HG03066 (cell line): ENCODE results near the gene GON4L.
"Not testable (repeated sequence)": the region's sequence is repeated elsewhere in the genome, so short reads cannot be mapped to it uniquely, and the experiment has no call there.

Experiments used
- ATAC-seq: cut with Tn5 transposase; IDR thresholded peaks from one replicate; pipeline ENCODE4 v1.9.1; 2021; ENCODE audit warnings: low read depth; ENCODE audit not compliant: unreplicated experiment

Gene GON4L

GRCh38 chr1:155759017-155759416 is 98.0 kb downstream of the GON4L start:
- ATAC-seq: not testable (repeated sequence)

DNA sequence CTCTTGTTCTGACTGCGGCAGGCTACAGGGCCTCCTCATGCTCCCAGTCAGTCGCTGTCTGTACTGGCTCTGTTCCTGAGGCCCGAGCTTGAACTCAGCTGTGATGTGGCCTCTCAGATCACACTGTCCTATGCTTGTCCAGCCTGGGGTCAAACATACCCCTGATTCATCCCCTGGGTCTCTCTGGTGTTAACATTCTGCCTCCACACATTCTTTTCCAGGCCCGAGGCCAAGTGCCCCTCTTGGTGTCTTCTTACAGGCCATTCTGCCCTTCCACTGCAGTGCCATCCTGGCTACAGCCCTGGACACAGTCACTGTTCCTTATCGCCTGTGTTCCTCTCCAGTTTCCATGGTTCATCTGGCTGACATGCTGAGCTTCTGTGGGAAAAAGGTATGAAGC is 108.9 kb downstream of the GON4L start:
- not testable (repeated sequence) for ATAC-seq

- ATAC-seq: not testable (repeated sequence)
These were observed 109.4 kb downstream of the GON4L start for GRCh38 chr1:155747586-155747985.

DNA sequence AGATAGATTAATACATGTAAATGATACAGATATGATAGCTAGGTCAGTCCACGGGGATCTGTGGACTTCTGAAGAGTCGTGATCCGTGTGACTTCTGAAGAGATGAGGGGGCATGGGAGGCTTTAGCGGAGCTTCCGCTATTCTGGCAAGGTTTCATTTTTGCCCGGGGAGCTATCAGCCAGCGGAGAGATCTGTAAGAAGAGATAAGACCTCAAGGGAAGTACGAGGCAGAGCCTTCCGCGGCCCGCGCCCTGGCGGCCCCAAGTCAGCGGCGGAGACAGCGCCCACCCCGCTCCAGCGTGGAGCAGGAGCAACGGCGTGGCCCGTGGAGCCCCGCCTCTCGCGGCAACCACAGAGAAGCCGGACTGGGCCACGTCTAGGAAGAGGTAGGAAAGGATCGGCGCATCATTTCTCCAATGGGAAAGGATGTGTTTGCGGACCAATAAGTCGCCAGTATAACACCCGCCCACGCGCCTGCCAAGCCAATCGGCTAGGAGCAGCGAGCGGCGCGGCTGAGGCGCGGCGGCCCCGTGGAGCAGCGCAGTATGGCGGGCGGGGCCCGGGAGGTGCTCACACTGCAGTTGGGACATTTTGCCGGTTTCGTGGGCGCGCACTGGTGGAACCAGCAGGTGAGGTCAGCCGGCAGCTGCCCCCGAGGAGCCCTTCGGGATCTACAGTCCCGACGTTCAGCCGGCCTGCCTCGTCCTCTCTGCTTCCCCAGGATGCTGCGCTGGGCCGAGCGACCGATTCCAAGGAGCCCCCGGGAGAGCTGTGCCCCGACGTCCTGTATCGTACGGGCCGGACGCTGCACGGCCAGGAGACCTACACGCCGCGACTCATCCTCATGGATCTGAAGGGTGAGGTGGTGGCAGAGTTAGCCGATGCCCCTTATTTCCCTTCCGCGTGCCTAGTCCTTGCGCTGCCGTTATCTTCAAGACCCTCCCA is 111.5 kb downstream of the GON4L start:
- peak; percentile 87 for ATAC-seq

DNA sequence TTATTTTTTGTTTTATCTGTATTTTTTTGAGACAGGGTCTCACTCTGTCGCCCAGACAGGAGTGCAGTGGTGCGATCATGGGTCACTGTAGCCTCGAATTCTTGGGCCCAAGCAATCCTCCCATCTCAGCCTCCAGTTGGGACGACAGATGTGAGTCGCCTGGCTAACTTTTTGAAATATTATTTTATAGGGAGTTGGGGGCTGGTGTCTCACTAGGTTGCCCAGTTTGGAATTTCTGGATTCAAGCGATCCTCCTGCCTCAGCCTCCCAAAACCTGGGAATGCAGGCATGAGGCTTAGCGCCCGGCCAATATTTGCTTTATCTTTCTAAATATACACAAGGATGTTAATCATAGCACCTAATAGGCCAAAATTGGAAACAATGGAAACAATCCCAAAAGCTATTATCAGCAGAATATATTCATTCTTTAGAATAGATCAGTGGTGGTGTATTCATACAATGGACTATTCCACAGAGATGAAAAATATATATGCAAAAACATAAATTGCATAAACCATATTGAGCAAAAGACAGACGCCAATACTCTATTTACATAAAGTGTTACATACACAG is 112.2 kb downstream of the GON4L start:
- no peak for ATAC-seq

DNA sequence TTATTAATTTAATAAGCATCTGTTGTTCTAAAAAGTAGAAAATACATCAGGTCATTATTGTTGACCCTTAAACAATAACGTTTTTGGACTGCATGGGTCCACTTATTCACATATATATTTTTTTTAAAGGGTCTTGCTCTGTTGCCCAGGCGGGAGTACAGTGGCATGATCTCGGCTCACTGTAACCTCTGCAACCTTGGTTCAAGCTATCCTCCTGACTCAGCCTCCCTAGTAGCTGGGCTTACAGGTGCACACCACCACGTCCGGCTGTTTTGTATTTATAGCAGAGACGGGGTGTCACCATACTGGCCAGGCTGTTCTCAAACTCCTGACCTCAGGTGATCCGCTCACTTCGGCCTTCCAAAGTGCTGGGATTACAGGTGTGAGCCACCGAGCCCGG is 115.1 kb downstream of the GON4L start:
- ATAC-seq: no peak

DNA sequence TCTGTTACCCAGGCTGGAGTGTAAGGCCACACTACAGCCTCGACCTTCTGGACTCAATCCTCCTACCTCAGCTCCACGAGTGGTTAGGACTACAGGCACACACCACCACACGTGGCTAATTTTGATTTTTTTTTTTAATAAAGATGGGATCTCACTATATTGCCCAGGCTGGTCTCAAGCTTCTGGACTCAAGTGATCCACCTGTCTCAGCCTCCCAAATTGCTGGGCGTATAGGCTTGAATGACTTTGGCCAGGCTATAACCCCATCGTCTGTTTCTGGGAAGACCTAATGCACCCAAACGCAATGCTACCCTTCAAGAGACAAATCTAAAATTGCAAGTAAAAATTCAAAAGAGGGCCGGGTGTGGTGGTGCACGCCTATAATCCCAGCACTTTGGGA is 116.0 kb downstream of the GON4L start:
- no peak for ATAC-seq

- ATAC-seq: no peak
These were observed 127.7 kb downstream of the GON4L start for GRCh38 chr1:155729031-155729898.

DNA sequence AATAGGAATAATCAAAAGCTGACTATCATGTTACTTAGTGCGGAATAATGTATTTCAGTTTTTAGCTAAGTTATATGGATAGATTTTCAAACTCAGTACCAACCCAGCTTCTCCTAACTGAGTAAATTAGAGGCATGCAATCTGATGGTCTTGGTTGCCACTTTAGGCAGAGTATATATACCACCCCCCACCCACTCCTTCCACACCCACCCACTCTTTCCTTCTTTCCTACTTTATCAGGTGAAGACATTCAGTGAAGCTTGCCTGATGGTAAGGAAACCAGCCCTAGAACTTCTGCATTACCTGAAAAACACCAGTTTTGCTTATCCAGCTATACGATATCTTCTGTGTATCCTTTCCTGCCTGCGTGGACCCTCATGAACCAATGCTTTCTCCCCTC is 131.9 kb downstream of the GON4L start:
- no peak for ATAC-seq

GRCh38 chr1:155719703-155720102 is 137.3 kb downstream of the GON4L start:
- no peak for ATAC-seq

- ATAC-seq: not testable (repeated sequence)
These were observed 138.4 kb downstream of the GON4L start for GRCh38 chr1:155718524-155719115.

DNA sequence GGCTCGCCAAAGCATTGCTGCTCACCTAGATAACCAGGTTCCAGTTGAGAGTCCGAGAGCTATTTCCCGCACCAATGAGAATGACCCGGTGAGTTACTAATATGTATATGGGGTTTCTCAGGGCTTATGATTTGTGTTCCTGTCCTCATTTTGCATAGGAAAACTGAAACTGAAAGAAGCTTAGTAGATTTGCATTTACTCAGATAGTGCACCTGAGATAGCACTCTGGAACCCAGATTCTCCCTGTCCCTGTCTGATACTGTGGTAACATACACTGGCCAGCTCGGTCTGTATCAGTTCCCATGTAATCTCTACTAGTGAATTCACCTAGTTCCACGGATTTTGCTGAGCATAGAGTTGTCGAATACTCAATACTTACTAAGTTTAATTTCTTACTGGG is 140.0 kb downstream of the GON4L start:
- no peak for ATAC-seq

DNA sequence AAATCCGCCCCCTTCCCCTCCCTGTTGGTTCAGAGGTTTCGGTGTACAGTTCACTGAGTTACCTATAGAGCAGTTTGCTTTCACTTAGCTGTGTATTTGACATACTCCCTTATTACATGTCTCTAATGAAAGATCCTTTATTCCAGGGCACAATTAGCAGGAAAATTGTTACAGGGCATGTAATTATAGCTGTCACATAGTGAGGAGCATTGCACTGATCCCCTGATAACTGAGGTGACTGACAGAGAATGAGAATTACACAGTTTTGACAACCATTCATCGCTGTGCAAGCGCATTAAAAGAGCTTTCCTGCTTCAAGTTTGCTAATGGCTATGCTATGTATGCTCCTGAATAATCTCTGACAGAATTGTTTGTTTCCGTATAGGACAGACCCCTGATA is 141.2 kb downstream of the GON4L start:
- ATAC-seq: no peak

GRCh38 chr1:155715056-155715455 is 142.0 kb downstream of the GON4L start:
- ATAC-seq: not testable (repeated sequence)

DNA sequence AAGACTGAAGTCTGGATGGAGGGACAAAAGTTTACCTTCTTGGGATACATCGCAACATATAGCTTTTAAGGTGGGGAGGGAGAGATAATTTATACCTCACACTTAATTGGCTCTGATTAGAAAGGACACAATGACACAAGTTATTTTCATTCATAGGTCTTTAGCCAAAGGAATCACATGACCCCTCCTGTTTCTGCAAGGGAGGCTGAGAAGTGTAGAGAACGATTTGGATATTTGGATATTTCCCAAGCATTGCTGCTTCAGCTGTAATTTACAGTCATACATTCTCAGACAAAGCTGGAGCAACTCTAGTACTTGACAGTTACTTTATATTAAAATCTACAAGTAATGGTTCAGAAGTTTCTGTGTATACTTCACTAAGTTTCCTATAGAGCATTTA is 143.9 kb downstream of the GON4L start:
- no peak for ATAC-seq

DNA sequence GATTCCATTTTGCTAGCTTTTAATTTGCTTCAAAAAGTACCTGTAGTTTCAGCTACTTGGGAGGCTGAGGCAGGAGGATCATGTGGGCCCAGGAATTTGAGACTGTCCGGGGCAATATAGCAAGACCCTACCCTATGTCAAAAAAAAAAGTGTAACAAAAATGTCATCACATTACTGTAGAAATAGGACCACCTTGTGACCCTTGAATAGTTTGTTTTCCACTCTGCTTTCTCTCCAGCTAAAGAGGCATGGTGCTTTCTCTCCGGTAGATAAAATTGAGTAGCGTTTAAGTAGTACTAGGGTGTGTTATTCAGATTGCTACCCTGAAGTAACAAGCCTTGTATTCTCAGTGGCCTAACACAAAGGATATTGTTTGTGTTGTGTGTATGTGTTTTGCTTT is 144.4 kb downstream of the GON4L start:
- not testable (repeated sequence) for ATAC-seq

DNA sequence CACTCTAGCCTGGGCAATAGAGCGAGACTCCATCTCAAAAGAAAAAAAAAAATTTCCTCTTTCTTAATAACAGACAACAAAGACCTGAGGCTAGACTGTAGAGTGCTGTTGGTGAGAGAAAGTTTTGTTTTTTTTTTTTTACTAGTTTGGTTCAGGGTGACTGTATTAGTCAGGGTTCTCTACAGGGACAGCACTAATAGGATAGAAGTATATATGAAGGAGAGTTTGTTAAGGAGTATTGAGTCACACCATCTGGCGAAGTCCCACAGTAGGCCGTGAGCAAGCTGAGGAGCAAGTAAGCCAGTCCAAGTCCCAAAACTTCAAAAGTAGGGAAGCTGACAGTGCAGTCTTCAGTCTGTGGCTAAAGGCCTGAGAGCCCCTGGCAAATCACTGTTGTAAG is 145.6 kb downstream of the GON4L start:
- not testable (repeated sequence) for ATAC-seq

DNA sequence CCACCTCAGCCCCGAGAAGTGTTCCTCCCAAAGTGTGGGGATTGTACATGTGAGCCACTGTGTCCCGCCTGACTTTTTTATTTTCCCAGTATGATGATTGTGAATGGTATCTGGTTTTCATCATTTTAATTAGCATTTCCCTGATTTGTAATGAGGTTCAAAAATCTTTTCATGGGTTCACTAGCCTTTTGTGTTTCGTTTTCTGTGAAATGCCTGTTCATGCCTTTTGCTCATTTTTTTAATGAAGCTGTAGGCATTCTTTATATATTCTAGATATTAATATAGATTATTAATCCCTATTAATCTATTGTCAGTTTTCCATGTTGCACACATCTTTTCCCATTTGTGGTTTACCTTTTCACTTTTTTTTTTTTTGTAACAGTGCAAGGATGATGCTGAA is 147.6 kb downstream of the GON4L start:
- ATAC-seq: no peak

DNA sequence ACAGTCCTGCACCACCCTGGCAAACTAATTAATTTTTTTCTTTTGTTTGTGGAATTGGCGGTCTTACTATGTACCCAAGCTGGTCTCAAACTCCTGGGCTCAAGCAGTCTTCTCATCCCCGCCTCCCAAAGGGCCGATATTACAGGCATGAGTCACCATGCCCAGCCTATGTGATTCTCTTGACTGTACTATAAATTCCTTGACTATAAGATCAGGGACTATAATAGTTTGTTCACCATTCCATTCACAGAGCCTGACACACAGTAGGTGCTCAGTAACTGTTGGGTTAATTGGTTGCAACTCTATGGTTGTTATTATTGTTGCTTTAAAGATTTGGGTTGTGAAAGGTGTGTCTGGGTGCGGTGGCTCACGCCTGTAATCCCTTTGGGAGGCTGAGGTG is 150.9 kb downstream of the GON4L start:
- no peak for ATAC-seq

GRCh38 chr1:155704414-155704813 is 152.6 kb downstream of the GON4L start:
- ATAC-seq: not testable (repeated sequence)

DNA sequence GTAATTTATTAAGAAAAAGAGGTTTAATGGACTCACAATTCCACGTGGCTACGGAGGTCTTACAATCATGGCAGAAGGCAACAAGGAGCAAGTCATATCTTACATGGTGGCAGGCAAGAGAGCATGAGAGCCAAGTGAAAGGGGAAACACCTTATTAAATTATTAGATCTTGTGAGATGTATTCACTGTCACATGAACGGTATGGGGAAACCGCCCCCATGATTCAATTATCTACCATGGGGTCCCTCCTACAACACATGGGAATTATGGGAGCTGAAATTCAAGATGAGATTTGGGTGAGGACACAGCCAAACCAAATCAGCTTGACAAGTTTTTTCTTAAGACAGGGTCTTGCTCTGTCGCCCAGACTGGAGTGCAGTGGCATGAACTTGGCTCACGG is 153.8 kb downstream of the GON4L start:
- ATAC-seq: no peak
